Activated gamma-delta T cell (primary cell): ENCODE results near the gene ARHGAP6.

Experiments
- DNase-seq: peaks from one replicate; lab custom pipeline; 2025; lab: John Stamatoyannopoulos, UW

ARHGAP6 gene

GRCh38 chrX:11575332-11575731 is 90.4 kb downstream of the ARHGAP6 start:
- no peak for DNase-seq

GRCh38 chrX:11567528-11568220 is 98.0 kb downstream of the ARHGAP6 start:
- no peak for DNase-seq

GRCh38 chrX:11566789-11567188 is 98.9 kb downstream of the ARHGAP6 start:
- DNase-seq: no peak

- DNase-seq: no peak
These were observed 99.5 kb downstream of the ARHGAP6 start for GRCh38 chrX:11566173-11566572.

GRCh38 chrX:11564546-11564945 is 101.2 kb downstream of the ARHGAP6 start:
- no peak for DNase-seq

GRCh38 chrX:11562570-11562969 is 103.2 kb downstream of the ARHGAP6 start:
- no peak for DNase-seq

- no peak for DNase-seq
These were observed 106.7 kb downstream of the ARHGAP6 start for GRCh38 chrX:11558972-11559371.

- no peak for DNase-seq
These were observed 108.6 kb downstream of the ARHGAP6 start for GRCh38 chrX:11557120-11557519.

- DNase-seq: no peak
These were observed 110.0 kb downstream of the ARHGAP6 start for GRCh38 chrX:11555759-11556158.

- DNase-seq: no peak
These were observed 112.1 kb downstream of the ARHGAP6 start for GRCh38 chrX:11553594-11553993.

GRCh38 chrX:11551151-11551550 is 114.6 kb downstream of the ARHGAP6 start:
- no peak for DNase-seq

- DNase-seq: no peak
These were observed 118.8 kb downstream of the ARHGAP6 start for GRCh38 chrX:11546917-11547316.

- DNase-seq: no peak
These were observed 122.5 kb downstream of the ARHGAP6 start for GRCh38 chrX:11543249-11543648.

- no peak for DNase-seq
These were observed 124.2 kb downstream of the ARHGAP6 start for GRCh38 chrX:11541510-11541909.

GRCh38 chrX:11540532-11541377 is 125.0 kb downstream of the ARHGAP6 start:
- no peak for DNase-seq

GRCh38 chrX:11537141-11537540 is 128.6 kb downstream of the ARHGAP6 start:
- no peak for DNase-seq

GRCh38 chrX:11535156-11535919 is 130.4 kb downstream of the ARHGAP6 start:
- no peak for DNase-seq

- no peak for DNase-seq
These were observed 132.5 kb downstream of the ARHGAP6 start for GRCh38 chrX:11533199-11533651.

GRCh38 chrX:11532291-11533078 is 133.2 kb downstream of the ARHGAP6 start:
- DNase-seq: no peak

GRCh38 chrX:11531226-11531625 is 134.5 kb downstream of the ARHGAP6 start:
- DNase-seq: no peak

- no peak for DNase-seq
These were observed 135.1 kb downstream of the ARHGAP6 start for GRCh38 chrX:11530621-11531020.

GRCh38 chrX:11528623-11529022 is 137.1 kb downstream of the ARHGAP6 start:
- DNase-seq: no peak
